ENCODE results near the gene RBM47. TPM values are rescaled to one million over a fixed set of nuclear protein-coding genes. Genes with fewer than 3 reads are reported as not detected.

The RBM47 gene
- total RNA-seq, 1 experiment from 2014 or later = 78.0 TPM

DNA sequence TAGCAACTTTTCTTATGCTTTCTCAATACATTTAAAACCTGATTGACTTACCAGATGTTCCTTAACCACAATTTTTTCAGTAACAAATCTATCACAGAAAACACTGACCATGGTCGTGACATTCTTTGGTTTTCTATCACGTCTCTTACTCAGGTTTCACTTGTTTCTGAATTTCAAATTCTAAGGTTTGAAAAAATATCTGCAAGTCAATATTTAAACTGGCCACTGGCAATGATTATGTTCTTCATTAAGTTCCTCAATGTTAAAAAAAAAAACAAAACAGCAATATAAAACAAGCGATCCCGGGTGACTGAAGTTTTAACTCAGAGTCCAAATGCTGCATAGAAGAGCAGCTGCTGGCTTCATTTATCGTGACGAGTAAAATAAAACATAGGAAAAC, 128.9 kb downstream of the RBM47 start:
- CTCF ChIA-PET = no interaction called here
- no peak for TF ChIP-seq EZH2 (IDR thresholded peaks at IDR 0.05; ENCODE audit: low read depth)
- no peak for TF ChIP-seq CTCF (conservative IDR thresholded peaks at IDR 0.05)
- H3K36me3 ChIP-seq (ENCODE audit: low read depth) = peaks cover 16% of the 10 kb centered on the region; the same call in 1 of the 2 replicates
- no TSS peak for BruUV-seq (replicated peaks)
- no peak overlapping the region for H3K4me2 ChIP-seq
- H3K9me2 ChIP-seq (ENCODE audit: insufficient read depth) = no peaks in the 10 kb centered on the region
- H3K4me1 ChIP-seq (replicated peaks; ENCODE audit: insufficient read depth) = peaks cover 16% of the 10 kb centered on the region
- peaks cover 3% of the 10 kb centered on the region for H4K20me1 ChIP-seq (ENCODE audit: insufficient read depth)
- no peaks in the 10 kb centered on the region for H3K9me3 ChIP-seq (ENCODE audit: insufficient read depth, low read depth)
- H3K79me2 ChIP-seq (ENCODE audit: low read depth) = peaks cover 87% of the 10 kb centered on the region
- DNase-seq = no peak
- POLR2A ChIA-PET (ENCODE audit: unreplicated experiment) = no interaction called here
- H3K27me3 ChIP-seq (ENCODE audit: insufficient read depth, low read depth) = no peaks in the 10 kb centered on the region
- H3K27ac ChIP-seq = no peak overlapping the region
- peaks cover 36% of the 10 kb centered on the region for H3F3A ChIP-seq (ENCODE audit: insufficient read depth, low read depth)
- intact Hi-C loops (cut with micrococcal nuclease; ENCODE audit: unreplicated experiment) = no loop called here
- no peak overlapping the region for H3K4me3 ChIP-seq
- H2AFZ ChIP-seq = no peak overlapping the region

DNA sequence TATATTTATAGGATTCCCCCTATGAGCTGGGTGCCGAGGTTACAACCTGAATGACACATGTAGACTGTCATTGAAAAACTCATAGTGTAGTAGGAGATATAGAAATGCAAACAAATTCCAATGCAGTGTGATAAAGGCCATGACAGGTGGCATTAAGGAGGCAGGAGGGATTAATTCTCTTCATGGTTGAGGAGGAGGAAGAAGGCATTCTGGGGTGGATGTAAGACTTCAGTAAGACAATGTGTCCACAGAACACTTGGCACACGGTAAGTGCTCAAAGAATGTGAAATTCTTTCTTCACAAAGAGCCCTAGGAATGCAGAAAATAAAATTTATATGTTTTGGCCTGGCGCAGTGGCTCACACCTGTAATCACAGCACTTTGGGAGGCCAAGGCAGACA, 136.5 kb downstream of the RBM47 start:
- no peaks in the 10 kb centered on the region for H3K9me2 ChIP-seq (ENCODE audit: insufficient read depth)
- no peaks in the 10 kb centered on the region for H3K27me3 ChIP-seq (ENCODE audit: insufficient read depth, low read depth)
- H2AFZ ChIP-seq = no peak overlapping the region
- POLR2A ChIA-PET (ENCODE audit: unreplicated experiment) = no interaction called here
- H3F3A ChIP-seq (ENCODE audit: insufficient read depth, low read depth) = peaks cover 31% of the 10 kb centered on the region
- peaks cover 13% of the 10 kb centered on the region; the same call in 1 of the 2 replicates for H4K20me1 ChIP-seq (ENCODE audit: insufficient read depth)
- H3K4me2 ChIP-seq = no peak overlapping the region
- H3K9me3 ChIP-seq (ENCODE audit: insufficient read depth, low read depth) = no peaks in the 10 kb centered on the region
- no peak for TF ChIP-seq EZH2 (IDR thresholded peaks at IDR 0.05; ENCODE audit: low read depth)
- TF ChIP-seq CTCF (conservative IDR thresholded peaks at IDR 0.05) = no peak
- BruUV-seq (replicated peaks) = no TSS peak
- peaks cover 14% of the 10 kb centered on the region; the same call in 1 of the 2 replicates for H3K36me3 ChIP-seq (ENCODE audit: low read depth)
- intact Hi-C loops (cut with micrococcal nuclease; ENCODE audit: unreplicated experiment) = no loop called here
- CTCF ChIA-PET = no interaction called here
- H3K79me2 ChIP-seq (ENCODE audit: low read depth) = peaks cover 93% of the 10 kb centered on the region
- DNase-seq = peak in 1 of 2 experiments; percentile 65
- H3K4me1 ChIP-seq (replicated peaks; ENCODE audit: insufficient read depth) = peaks cover 29% of the 10 kb centered on the region
- no peak overlapping the region for H3K4me3 ChIP-seq
- H3K27ac ChIP-seq = peak overlapping the region; percentile 46

DNA sequence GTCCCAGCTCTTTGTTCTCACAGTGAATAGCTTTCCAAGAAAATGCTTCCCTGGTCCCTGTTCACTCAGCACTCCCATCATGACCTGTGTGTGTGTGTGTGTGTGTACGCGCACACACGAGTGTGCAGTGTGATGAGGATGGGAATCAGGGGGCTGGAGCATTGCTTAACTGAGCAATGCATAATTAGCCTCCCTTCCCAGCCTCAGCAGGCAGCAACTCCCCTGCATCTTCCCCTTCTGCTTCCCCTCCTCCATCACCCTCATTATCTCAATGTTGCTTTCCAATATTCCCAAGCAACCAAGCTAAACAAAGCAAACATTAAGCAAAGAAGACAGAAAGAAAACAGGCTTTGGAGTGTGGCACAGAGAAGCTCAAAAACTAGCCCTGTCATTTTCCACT, 137.0 kb downstream of the RBM47 start:
- Histone ChIP-seq H3K79me2 (ENCODE audit: low read depth) (peaks cover 94% of the 10 kb centered on the region), H3K4me2 (no peak overlapping the region), H3K27ac (peak overlapping the region; percentile 46), H3K9me3 (ENCODE audit: insufficient read depth, low read depth) (no peaks in the 10 kb centered on the region), H3K4me3 (no peak overlapping the region), H3K27me3 (ENCODE audit: insufficient read depth, low read depth) (no peaks in the 10 kb centered on the region), H2AFZ (no peak overlapping the region), H3K4me1 (replicated peaks; ENCODE audit: insufficient read depth) (peaks cover 33% of the 10 kb centered on the region), H3K9me2 (ENCODE audit: insufficient read depth) (no peaks in the 10 kb centered on the region), H4K20me1 (ENCODE audit: insufficient read depth) (peaks cover 13% of the 10 kb centered on the region; the same call in 1 of the 2 replicates), H3F3A (ENCODE audit: insufficient read depth, low read depth) (peaks cover 34% of the 10 kb centered on the region), H3K36me3 (ENCODE audit: low read depth) (peaks cover 14% of the 10 kb centered on the region; the same call in 1 of the 2 replicates)
- ChIA-PET CTCF (no interaction called here), POLR2A (ENCODE audit: unreplicated experiment) (no interaction called here)
- DNase-seq = no peak
- intact Hi-C loops (cut with micrococcal nuclease; ENCODE audit: unreplicated experiment) = no loop called here
- BruUV-seq (replicated peaks) = no TSS peak
- TF ChIP-seq CTCF (conservative IDR thresholded peaks at IDR 0.05) (no peak), EZH2 (IDR thresholded peaks at IDR 0.05; ENCODE audit: low read depth) (no peak)
